Activated CD8-positive, alpha-beta memory T cell treated with anti-CD3 and anti-CD28 coated beads, Interleukin-2, amount 10 ng/mL, durations not matched to agents 7 days and 5 days (primary cell): ENCODE measurements around the gene INPP5A. TPM values are rescaled to one million over a fixed set of nuclear protein-coding genes. Genes with fewer than 3 reads are reported as not detected.
"Not testable (repeated sequence)": the region's sequence is repeated elsewhere in the genome, so short reads cannot be mapped to it uniquely, and the experiment has no call there.

Experiments used
- ATAC-seq: fragments of 150-1000 bp; cut with Tn5 transposase; one replicate; pipeline ENCODE4 v1.10.0; 2021; ENCODE audit warnings: moderate library complexity
- CTCF ChIA-PET: fragments of 350-600 bp; sonication (Branson Sonifier 250); formaldehyde crosslinking; loops from one replicate; lab custom pipeline; 2021; ENCODE audit warnings: antibody characterized with exemption; lab: Charles Lee
- DNase-seq: peaks from one replicate; pipeline ENCODE4 v3.0.0-alpha.2; 2020
- H3K27ac Mint-ChIP-seq: one replicate; pipeline ENCODE4 v1.8.0; 2021; ENCODE audit warnings: mild to moderate bottlenecking, mixed read lengths
- H3K27me3 Mint-ChIP-seq: one replicate; pipeline ENCODE4 v1.8.0; 2021; ENCODE audit warnings: mixed read lengths
- H3K36me3 Mint-ChIP-seq: one replicate; pipeline ENCODE4 v1.8.0; 2021; ENCODE audit warnings: mild to moderate bottlenecking, mixed read lengths
- H3K4me1 Mint-ChIP-seq: one replicate; pipeline ENCODE4 v1.8.0; 2021; ENCODE audit warnings: mixed read lengths
- H3K4me3 Mint-ChIP-seq: one replicate; pipeline ENCODE4 v1.8.0; 2021; ENCODE audit warnings: mild to moderate bottlenecking, moderate library complexity, mixed read lengths
- H3K9me3 Mint-ChIP-seq: one replicate; pipeline ENCODE4 v1.8.0; 2022; ENCODE audit warnings: low read depth, mixed read lengths
- total RNA-seq, 2 experiments: library from RNA; stranded (reverse); gene quantifications; one replicate each; pipeline ENCODE4 v1.2.3, GENCODE V29; 2021

Gene INPP5A
- total RNA-seq, 2 experiments from 2014 or later: 6.6 to 7.0 TPM

GRCh38 chr10:132548106-132548823 lies 10.7 kb downstream of the INPP5A start:
- H3K27me3 Mint-ChIP-seq: no peaks in the 10 kb centered on the region
- ATAC-seq (no peak), DNase-seq (no peak)
- no peak overlapping the region for H3K27ac Mint-ChIP-seq
- no peak overlapping the region for H3K4me3 Mint-ChIP-seq
- CTCF ChIA-PET: no interaction called here
- no peaks in the 10 kb centered on the region for H3K9me3 Mint-ChIP-seq
- H3K36me3 Mint-ChIP-seq: no peaks in the 10 kb centered on the region
- peaks cover 32% of the 10 kb centered on the region for H3K4me1 Mint-ChIP-seq

GRCh38 chr10:132548869-132549268 lies 11.3 kb downstream of the INPP5A start:
- ATAC-seq (no peak), DNase-seq (peak; percentile 38)
- Mint-ChIP-seq H3K27me3 (no peaks in the 10 kb centered on the region), H3K27ac (no peak overlapping the region), H3K36me3 (no peaks in the 10 kb centered on the region), H3K9me3 (no peaks in the 10 kb centered on the region), H3K4me1 (peaks cover 32% of the 10 kb centered on the region), H3K4me3 (no peak overlapping the region)
- CTCF ChIA-PET: no interaction called here

GRCh38 chr10:132549371-132549770 lies 11.8 kb downstream of the INPP5A start:
- Mint-ChIP-seq H3K27ac (no peak overlapping the region), H3K36me3 (no peaks in the 10 kb centered on the region), H3K4me1 (peaks cover 28% of the 10 kb centered on the region), H3K9me3 (no peaks in the 10 kb centered on the region), H3K27me3 (no peaks in the 10 kb centered on the region), H3K4me3 (no peak overlapping the region)
- CTCF ChIA-PET: interaction anchor here (3.0 kb wide), 1 partner anchor 90 kb away, joined by 10 read pairs; no protein-coding TSS in a partner anchor
- peak; percentile 38 for DNase-seq
- no peak for ATAC-seq

GRCh38 chr10:132550366-132551092 lies 12.9 kb downstream of the INPP5A start:
- DNase-seq (no peak), ATAC-seq (no peak)
- Mint-ChIP-seq H3K4me3 (no peak overlapping the region), H3K4me1 (peaks cover 20% of the 10 kb centered on the region), H3K27ac (peak overlapping the region; percentile 82), H3K9me3 (no peaks in the 10 kb centered on the region), H3K27me3 (no peaks in the 10 kb centered on the region), H3K36me3 (no peaks in the 10 kb centered on the region)
- CTCF ChIA-PET: interaction anchor here (0.8 to 3.0 kb wide), 7 partner anchors 8 to 91 kb away, joined by 3 to 10 read pairs (median 8); no protein-coding TSS in a partner anchor

GRCh38 chr10:132551093-132551807 lies 13.7 kb downstream of the INPP5A start:
- H3K27me3 Mint-ChIP-seq: no peaks in the 10 kb centered on the region
- H3K4me3 Mint-ChIP-seq: peak overlapping the region; percentile 52
- peak overlapping the region; percentile 82 for H3K27ac Mint-ChIP-seq
- CTCF ChIA-PET: interaction anchor here (0.8 to 3.0 kb wide), 9 partner anchors 8 to 92 kb away, joined by 3 to 10 read pairs (median 7); no protein-coding TSS in a partner anchor
- peak; percentile 83 for ATAC-seq
- no peaks in the 10 kb centered on the region for H3K9me3 Mint-ChIP-seq
- H3K36me3 Mint-ChIP-seq: no peaks in the 10 kb centered on the region
- peaks cover 21% of the 10 kb centered on the region for H3K4me1 Mint-ChIP-seq
- DNase-seq: peak; percentile 67

- no peaks in the 10 kb centered on the region for H3K36me3 Mint-ChIP-seq
Observed at GRCh38 chr10:132551808-132552130, 14.2 kb downstream of the INPP5A start.

GRCh38 chr10:132552635-132553034 lies 15.0 kb downstream of the INPP5A start:
- H3K27me3 Mint-ChIP-seq, H3K27ac Mint-ChIP-seq, H3K9me3 Mint-ChIP-seq, H3K4me3 Mint-ChIP-seq, H3K36me3 Mint-ChIP-seq, CTCF ChIA-PET, ATAC-seq, DNase-seq: not testable (repeated sequence)
- peaks cover 24% of the 10 kb centered on the region for H3K4me1 Mint-ChIP-seq

More at GRCh38 chr10:132551808-132552130, 14.2 kb downstream of the INPP5A start:
- Mint-ChIP-seq H3K9me3 (no peaks in the 10 kb centered on the region), H3K27me3 (no peaks in the 10 kb centered on the region), H3K4me1 (peaks cover 24% of the 10 kb centered on the region), H3K27ac (peak overlapping the region; percentile 82), H3K4me3 (peak overlapping the region; percentile 52)
- DNase-seq (no peak), ATAC-seq (no peak)
- CTCF ChIA-PET: interaction anchor here (0.9 to 3.0 kb wide), 8 partner anchors 9 to 93 kb away, joined by 3 to 10 read pairs (median 8); no protein-coding TSS in a partner anchor

GRCh38 chr10:132553568-132553967 lies 16.0 kb downstream of the INPP5A start:
- CTCF ChIA-PET, H3K36me3 Mint-ChIP-seq, H3K4me3 Mint-ChIP-seq, DNase-seq, H3K27ac Mint-ChIP-seq, ATAC-seq, H3K9me3 Mint-ChIP-seq, H3K27me3 Mint-ChIP-seq: not testable (repeated sequence)
- H3K4me1 Mint-ChIP-seq: peaks cover 24% of the 10 kb centered on the region

GRCh38 chr10:132554053-132554990 lies 16.7 kb downstream of the INPP5A start:
- Mint-ChIP-seq H3K4me3 (no peak overlapping the region), H3K9me3 (no peaks in the 10 kb centered on the region), H3K4me1 (peaks cover 24% of the 10 kb centered on the region), H3K27ac (no peak overlapping the region), H3K36me3 (no peaks in the 10 kb centered on the region), H3K27me3 (no peaks in the 10 kb centered on the region)
- CTCF ChIA-PET: no interaction called here
- ATAC-seq: no peak
- no peak for DNase-seq

GRCh38 chr10:132554991-132555647 lies 17.5 kb downstream of the INPP5A start:
- Mint-ChIP-seq H3K4me3 (no peak overlapping the region), H3K9me3 (no peaks in the 10 kb centered on the region), H3K27ac (no peak overlapping the region), H3K36me3 (no peaks in the 10 kb centered on the region), H3K4me1 (peaks cover 25% of the 10 kb centered on the region), H3K27me3 (no peaks in the 10 kb centered on the region)
- CTCF ChIA-PET: no interaction called here
- peak; percentile 71 for DNase-seq
- ATAC-seq: peak; percentile 37

GRCh38 chr10:132555648-132556575 lies 18.3 kb downstream of the INPP5A start:
- CTCF ChIA-PET: no interaction called here
- no peak overlapping the region for H3K4me3 Mint-ChIP-seq
- ATAC-seq: no peak

More at GRCh38 chr10:132555648-132556575, 18.3 kb downstream of the INPP5A start:
- Mint-ChIP-seq H3K27me3 (no peaks in the 10 kb centered on the region), H3K36me3 (no peaks in the 10 kb centered on the region), H3K27ac (peak overlapping the region; percentile 37), H3K4me1 (peaks cover 20% of the 10 kb centered on the region), H3K9me3 (no peaks in the 10 kb centered on the region)
- no peak for DNase-seq
